BJ (cell line): Measurements from ENCODE around the gene ACOXL. TPM values are rescaled to one million over a fixed set of nuclear protein-coding genes. Genes with fewer than 3 reads are reported as not detected.

Experiments
- CTCF ChIA-PET: fragments of 350-600 bp; formaldehyde crosslinking; extraction: SDS; loops from one replicate; lab custom pipeline; 2021; ENCODE audit warnings: antibody characterized with exemption, inconsistent platforms; lab: Yijun Ruan, JAX
- POLR2A ChIA-PET: fragments of 300-600 bp; sonication (Branson Sonifier 250); formaldehyde crosslinking; extraction: SDS; loops from one replicate; lab custom pipeline; 2021; ENCODE audit warnings: antibody characterized with exemption; lab: Charles Lee
- DNase-seq: peaks from one replicate; pipeline ENCODE4 v3.0.0-alpha.2; 2011; ENCODE audit warnings: low read depth
- H3K27me3 ChIP-seq: 2 replicates; pipeline ENCODE4 v1.6.0; 2011; ENCODE audit warnings: low read length; ENCODE audit not compliant: control insufficient read depth, insufficient read depth
- H3K36me3 ChIP-seq: 2 replicates; pipeline ENCODE4 v1.5.1; 2011; ENCODE audit warnings: low read length; ENCODE audit not compliant: control insufficient read depth, insufficient read depth
- H3K4me3 ChIP-seq: 2 replicates; pipeline ENCODE4 v1.5.1; 2011; ENCODE audit warnings: low read depth, mild to moderate bottlenecking, control low read depth, low read length
- polyA plus RNA-seq: library from polyadenylated mRNA; depleted of rRNA; stranded (reverse); fragments of >200 nt; gene quantifications from 2 replicates; pipeline ENCODE4 v1.2.3, GENCODE V29; 2011
- TF ChIP-seq, protein P1 (sequence below): IDR thresholded peaks from 2 replicates; pipeline ENCODE4 v1.5.1; 2011; ENCODE audit warnings: low read depth, mild to moderate bottlenecking, control low read depth, inconsistent platforms, low read length, moderate library complexity; ENCODE audit not compliant: insufficient read depth

ACOXL gene
- polyA plus RNA-seq, 1 experiment, result not detected

DNA sequence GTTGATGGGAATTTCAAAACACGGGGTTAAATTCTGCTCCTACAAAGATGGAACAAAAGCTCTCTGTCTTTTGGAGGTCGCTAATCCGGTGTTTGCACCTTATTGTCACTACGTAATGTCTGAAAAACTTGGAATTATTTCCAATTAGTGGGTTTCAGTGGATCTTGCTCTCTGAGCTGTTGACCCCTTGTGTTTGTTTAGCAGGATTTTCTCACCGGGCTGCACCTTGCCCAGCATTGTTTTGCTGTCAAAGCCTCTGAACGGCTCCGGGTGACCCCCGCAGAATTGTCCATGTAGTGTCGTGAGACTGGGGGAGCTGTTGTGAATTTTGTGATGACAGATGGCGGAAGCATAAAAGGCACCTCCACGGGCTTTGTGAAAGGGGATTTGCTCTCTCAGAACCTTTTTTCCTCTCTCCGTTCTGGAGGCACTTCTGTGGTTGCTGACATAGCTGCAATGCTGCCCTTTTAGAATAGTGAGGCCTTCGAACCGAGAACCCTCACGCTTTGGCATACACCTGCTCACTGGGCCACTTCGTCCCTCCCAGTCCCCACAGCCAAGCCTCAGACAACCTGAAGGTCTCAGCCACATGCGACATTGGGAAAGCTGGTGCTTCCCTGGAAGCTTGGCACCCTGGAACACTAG, 129.4 kb downstream of the ACOXL start:
- POLR2A ChIA-PET, result no interaction called here

DNA sequence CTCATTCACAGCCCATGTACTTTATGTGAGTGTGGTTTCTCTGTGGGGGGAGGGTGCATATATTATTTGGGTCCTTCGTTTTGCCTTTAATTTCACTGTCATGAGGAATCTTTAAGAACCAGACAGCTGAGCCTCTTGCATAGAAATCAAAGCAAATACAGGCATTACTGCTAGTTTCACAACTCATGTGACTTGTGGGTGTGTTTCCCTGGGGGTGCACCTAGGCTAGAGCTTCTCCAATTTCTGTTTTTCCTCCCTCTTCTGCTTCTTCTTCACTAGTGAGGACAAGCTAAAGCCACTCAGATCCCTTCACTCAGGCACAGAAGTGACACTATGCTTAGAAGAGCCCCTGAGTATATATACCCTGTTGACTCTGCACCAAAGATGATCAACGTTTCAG, 131.4 kb downstream of the ACOXL start:
- ChIA-PET POLR2A (no interaction called here), CTCF (no interaction called here)
- Histone ChIP-seq H3K4me3 (no peak overlapping the region), H3K36me3 (no peaks in the 10 kb centered on the region), H3K27me3 (peaks cover 10% of the 10 kb centered on the region)
- TF ChIP-seq, protein P1, sequence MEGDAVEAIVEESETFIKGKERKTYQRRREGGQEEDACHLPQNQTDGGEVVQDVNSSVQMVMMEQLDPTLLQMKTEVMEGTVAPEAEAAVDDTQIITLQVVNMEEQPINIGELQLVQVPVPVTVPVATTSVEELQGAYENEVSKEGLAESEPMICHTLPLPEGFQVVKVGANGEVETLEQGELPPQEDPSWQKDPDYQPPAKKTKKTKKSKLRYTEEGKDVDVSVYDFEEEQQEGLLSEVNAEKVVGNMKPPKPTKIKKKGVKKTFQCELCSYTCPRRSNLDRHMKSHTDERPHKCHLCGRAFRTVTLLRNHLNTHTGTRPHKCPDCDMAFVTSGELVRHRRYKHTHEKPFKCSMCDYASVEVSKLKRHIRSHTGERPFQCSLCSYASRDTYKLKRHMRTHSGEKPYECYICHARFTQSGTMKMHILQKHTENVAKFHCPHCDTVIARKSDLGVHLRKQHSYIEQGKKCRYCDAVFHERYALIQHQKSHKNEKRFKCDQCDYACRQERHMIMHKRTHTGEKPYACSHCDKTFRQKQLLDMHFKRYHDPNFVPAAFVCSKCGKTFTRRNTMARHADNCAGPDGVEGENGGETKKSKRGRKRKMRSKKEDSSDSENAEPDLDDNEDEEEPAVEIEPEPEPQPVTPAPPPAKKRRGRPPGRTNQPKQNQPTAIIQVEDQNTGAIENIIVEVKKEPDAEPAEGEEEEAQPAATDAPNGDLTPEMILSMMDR, result no peak
- DNase-seq, result no peak

More for the DNA sequence above, 129.4 kb downstream of the ACOXL start:
- TF ChIP-seq, protein P1, result no peak
- CTCF ChIA-PET, result interaction anchor here (1.4 kb wide), 1 partner anchor 10 kb away, joined by 3 read pairs; no protein-coding TSS in a partner anchor
- DNase-seq, result no peak
- Histone ChIP-seq H3K27me3 (peaks cover 10% of the 10 kb centered on the region), H3K4me3 (no peak overlapping the region), H3K36me3 (no peaks in the 10 kb centered on the region)

DNA sequence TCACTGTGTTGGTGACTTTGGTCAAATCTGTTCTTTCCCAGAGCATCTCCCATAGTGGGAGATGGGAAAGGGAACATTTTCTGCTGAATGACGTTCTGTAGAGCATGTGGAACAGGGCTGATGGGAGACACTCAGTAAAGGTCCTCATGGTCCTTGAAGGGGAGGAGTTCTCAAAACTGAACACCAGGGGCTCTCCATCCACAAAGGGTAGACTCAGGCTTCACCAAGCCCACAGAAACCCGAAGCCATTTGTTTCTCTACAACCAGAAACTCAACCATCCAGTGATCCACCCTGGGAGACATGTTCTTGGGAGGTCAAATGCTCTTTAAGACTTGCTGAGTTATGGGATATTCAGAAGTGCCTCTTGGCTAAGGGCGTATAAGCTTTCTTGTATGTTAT, 131.8 kb downstream of the ACOXL start:
- ChIA-PET CTCF (no interaction called here), POLR2A (no interaction called here)
- TF ChIP-seq, protein P1, result no peak
- no peaks in the 10 kb centered on the region for H3K36me3 ChIP-seq
- H3K27me3 ChIP-seq, result peaks cover 8% of the 10 kb centered on the region
- no peak overlapping the region for H3K4me3 ChIP-seq
- DNase-seq, result no peak

DNA sequence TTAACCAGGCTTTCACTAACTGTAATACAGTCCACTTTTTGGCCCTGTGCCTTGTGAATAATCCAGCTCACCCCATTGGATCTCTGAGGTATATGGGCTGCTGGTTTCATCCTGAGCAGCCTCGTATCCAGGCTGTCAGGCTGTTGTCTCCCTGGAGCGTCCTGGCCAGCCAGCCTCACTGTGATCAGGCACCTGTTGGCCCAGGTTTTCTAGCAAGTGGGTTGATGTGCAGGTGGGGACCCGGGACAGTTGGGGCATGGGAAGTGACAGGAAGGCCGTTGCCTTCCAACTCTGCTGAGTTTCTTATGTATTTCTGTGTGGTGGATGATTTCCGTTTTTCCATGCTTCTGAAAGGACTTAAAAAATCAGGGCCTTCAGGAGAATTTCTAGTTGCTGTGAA, 132.4 kb downstream of the ACOXL start:
- DNase-seq, result no peak
- CTCF ChIA-PET, result no interaction called here
- no peak overlapping the region for H3K4me3 ChIP-seq
- H3K36me3 ChIP-seq, result no peaks in the 10 kb centered on the region
- TF ChIP-seq, protein P1, result no peak
- peaks cover 8% of the 10 kb centered on the region for H3K27me3 ChIP-seq
- POLR2A ChIA-PET, result no interaction called here

DNA sequence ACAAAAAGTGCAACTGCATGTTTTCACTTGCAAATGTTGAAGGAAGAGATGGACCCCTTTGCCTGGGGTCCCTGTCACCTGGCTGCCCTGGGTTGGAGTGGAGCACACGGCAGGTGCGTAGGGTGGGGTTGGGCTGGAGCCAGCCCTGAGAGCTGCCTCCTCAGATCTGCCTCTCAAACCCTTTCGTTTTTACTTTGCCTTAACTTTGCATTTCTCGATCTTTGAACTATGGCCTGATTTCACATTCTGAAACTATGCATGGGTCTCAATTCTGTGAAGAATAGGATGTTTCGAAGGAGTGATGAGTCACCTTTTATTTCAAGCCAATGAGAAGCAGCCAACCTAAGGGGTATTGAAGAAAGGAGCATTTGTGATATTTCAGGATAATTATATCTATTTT, 132.8 kb downstream of the ACOXL start:
- DNase-seq, result no peak
- POLR2A ChIA-PET, result no interaction called here
- H3K4me3 ChIP-seq, result no peak overlapping the region
- CTCF ChIA-PET, result no interaction called here
- peaks cover 8% of the 10 kb centered on the region for H3K27me3 ChIP-seq
- TF ChIP-seq, protein P1, result no peak
- H3K36me3 ChIP-seq, result no peaks in the 10 kb centered on the region
